Stimulated activated CD4-positive, alpha-beta T cell treated with anti-CD3 and anti-CD28 coated beads, Interleukin-4, amount 100 ng/mL, for 24 hours (primary cell): Measurements from ENCODE around the gene NACA2.

ENCODE experiments used
- DNase-seq: peaks from one replicate; pipeline ENCODE4 v3.0.0-alpha.2; 2020

Gene NACA2

DNA sequence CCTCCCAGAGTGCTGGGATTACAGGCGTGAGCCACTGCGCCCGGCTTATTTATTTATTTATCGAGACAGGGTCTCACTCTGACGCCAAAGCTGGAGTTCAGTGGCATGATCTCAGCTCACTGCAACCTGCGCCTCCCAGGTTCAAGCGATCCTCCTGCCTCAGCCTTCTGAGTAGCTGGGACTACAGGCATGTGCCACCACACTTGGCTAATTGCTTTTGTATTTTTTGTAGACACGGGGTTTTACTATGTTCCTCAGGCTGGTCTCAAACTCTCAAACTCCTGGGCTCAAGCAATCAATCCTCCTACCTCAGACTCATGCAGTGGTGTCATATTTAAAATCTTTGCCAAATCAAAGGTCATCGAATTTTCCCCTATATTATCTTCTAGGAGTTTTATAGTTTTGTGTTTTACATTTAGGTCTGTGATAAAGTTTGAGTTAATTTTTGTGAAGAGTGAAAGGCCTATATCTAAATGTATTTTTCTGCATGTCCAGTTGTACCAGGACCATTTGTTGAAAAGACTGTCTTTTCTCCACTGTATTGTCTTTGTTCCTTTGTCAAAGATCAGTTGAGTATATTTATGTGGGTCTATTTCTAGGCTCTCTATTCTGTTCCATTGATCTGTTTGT lies 47.1 kb downstream of the NACA2 start:
- no peak for DNase-seq

DNA sequence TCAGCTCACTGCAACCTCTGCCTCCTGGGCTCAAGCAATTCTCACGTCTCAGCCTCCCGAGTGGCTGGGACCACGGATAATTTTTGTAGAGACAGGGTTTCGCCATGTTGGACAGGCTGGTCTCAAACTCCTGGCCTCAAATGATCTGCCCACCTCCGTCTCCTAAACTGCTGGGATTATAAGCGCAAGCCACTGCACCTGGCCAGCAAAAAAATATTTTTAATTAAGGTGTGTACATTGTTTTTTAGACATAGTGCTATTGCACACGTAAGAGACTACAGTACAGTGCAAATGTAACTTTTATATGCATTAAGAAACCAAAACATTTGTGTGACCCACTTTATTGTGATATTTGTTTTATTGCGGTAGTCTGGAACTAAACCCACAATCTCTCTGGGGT lies 49.0 kb downstream of the NACA2 start:
- DNase-seq: no peak

DNA sequence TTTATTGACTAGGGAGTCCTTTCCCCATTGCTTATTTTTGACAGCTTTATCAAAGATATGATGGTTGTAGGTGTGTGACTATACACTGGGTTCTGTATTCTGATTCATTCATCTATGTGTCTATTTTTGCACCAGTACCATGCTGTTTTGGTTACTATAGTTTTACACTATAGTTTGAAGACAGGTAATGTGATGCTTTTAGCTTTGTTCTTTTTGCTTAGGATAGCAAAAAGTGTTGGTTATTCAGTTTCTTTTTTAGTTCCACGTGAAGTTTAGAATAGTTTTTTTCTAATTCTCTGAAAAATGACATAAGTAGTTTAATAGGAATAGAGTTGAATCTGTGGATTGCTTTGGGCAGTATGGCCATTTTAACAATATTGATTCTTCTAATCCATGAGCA lies 50.1 kb downstream of the NACA2 start:
- DNase-seq: no peak
